C4-2B (cell line): ENCODE measurements around the gene IFI6.

ENCODE experiments used
- H3K27ac ChIP-seq: fragments of 450-650 bp; 2 replicates; pipeline ENCODE4 v1.5.1; 2017
- ZFX ChIP-seq: fragments of 450-650 bp; IDR thresholded peaks from 2 replicates; pipeline ENCODE4 v1.6.1; 2017
- TF ChIP-seq, protein P1 (sequence below): fragments of 450-650 bp; conservative IDR thresholded peaks from 2 replicates; pipeline ENCODE4 v1.5.1; 2017; ENCODE audit warnings: mild to moderate bottlenecking

IFI6 gene

DNA sequence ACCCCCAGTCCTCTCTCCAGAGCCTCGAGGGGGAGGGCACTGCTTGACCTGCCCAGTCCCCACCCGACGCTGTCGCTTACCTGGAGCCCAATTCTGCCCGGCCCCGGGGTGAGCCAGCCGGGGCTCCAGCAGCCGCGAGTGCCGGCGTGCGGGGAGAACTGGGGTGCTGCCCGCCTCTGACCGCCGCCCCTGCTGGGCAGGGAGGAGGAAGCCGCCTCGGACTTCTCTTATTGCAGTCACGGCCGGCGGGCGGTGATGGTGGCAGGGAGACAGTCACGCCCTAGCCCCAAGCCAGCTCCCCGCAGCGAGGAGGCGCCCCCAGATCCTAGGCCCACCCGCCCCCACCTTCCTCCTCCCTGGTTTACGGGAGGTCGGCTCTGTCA lies 37.0 kb downstream of the IFI6 start, which contains the start of gene FGR:
Gene FGR, minus strand, starts transcription at position 201 of the 383 bp plus-strand sequence. CDS start 11,269 bp downstream, outside the sequence.
- H3K27ac ChIP-seq, result no peak within 1 kb of the TSS
- no peak for TF ChIP-seq ZFX
- TF ChIP-seq, protein P1, sequence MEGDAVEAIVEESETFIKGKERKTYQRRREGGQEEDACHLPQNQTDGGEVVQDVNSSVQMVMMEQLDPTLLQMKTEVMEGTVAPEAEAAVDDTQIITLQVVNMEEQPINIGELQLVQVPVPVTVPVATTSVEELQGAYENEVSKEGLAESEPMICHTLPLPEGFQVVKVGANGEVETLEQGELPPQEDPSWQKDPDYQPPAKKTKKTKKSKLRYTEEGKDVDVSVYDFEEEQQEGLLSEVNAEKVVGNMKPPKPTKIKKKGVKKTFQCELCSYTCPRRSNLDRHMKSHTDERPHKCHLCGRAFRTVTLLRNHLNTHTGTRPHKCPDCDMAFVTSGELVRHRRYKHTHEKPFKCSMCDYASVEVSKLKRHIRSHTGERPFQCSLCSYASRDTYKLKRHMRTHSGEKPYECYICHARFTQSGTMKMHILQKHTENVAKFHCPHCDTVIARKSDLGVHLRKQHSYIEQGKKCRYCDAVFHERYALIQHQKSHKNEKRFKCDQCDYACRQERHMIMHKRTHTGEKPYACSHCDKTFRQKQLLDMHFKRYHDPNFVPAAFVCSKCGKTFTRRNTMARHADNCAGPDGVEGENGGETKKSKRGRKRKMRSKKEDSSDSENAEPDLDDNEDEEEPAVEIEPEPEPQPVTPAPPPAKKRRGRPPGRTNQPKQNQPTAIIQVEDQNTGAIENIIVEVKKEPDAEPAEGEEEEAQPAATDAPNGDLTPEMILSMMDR, result no peak

DNA sequence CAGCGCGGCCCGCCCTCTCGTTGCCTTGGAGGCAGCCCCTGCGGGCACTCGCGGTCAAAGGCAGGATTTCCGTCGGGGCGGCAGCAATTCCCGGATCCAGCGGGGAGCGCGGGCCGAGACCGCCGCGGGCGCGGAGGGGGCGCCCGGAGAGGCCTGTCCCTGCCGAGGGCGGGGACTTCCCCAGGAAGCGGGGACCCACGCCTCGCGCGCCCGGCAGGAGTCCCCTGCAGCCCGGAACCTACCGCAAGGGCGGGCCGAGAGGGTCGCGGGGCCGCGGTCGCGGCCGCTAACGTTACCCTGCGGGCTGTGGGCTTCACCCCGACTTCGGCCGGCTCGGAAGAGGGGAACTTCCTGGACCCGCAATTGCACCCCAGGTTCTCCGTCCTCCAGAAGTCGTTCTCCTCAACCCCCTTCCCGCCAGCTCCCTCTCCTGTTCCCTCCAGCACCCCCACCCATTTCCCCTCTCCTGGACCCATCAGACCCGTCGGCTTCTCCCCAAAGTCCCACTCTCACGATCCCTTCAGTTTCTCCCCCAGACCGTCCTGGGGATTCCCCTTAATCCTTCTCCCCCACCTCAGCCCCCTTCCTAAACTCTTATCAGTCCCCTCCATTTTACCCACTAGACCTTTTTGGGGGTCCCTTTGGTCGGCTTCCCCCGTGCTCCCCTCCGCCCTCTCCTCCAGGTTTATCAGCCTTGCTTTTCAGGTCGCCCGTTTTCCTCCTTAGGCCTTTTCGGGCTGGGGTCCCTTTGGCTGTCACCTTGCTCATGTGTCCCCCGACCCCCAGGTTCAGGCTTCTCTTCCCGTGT lies 37.6 kb downstream of the IFI6 start:
- no peak overlapping the region for H3K27ac ChIP-seq

DNA sequence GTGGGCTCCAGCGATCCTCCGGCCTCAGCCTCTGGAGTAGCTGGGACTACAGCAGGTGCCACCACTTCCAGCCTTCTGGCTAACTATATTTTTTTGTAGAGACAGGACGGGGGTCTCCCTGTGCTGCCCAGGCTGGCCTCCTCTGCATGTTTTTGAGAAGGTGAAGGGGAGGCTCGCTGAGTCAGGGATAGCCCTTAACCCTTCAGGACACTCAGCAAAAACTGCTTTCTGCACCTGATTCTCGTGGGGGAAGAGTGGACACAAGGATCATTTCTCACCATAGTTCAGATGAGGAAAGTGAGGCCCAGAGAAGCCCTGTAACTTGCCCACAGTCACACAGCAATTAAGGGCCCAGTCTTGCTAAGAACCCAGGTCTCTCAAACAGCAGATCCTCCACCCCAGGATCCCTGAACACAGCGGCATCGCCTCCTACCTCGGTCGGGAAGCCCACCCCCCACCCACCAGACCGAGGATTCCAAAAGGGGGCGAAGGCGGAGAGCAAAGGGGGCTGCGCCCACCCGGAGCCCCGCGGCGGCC lies 38.3 kb downstream of the IFI6 start:
- TF ChIP-seq, protein P1, result no peak
- TF ChIP-seq ZFX, result no peak
- no peak overlapping the region for H3K27ac ChIP-seq

More for the DNA sequence above, 37.6 kb downstream of the IFI6 start:
- no peak for TF ChIP-seq ZFX
- TF ChIP-seq, protein P1, result no peak

DNA sequence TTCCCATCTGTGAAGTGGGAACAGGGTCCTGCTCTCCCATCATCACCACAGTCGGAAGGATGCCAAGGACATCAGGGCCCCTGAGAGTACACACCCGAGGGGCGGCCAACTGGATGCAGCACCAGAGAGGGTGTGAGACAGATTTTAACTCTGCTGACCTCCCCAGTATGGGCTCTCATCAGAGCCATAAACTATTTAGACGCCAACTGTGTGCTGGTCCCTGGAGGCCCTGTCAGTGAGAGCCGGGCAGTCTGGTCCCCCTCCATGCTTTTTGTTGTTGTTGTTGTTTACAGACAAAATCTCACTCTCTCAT lies 38.7 kb downstream of the IFI6 start:
- H3K27ac ChIP-seq, result no peak overlapping the region
- TF ChIP-seq, protein P1, result no peak
- TF ChIP-seq ZFX, result no peak

DNA sequence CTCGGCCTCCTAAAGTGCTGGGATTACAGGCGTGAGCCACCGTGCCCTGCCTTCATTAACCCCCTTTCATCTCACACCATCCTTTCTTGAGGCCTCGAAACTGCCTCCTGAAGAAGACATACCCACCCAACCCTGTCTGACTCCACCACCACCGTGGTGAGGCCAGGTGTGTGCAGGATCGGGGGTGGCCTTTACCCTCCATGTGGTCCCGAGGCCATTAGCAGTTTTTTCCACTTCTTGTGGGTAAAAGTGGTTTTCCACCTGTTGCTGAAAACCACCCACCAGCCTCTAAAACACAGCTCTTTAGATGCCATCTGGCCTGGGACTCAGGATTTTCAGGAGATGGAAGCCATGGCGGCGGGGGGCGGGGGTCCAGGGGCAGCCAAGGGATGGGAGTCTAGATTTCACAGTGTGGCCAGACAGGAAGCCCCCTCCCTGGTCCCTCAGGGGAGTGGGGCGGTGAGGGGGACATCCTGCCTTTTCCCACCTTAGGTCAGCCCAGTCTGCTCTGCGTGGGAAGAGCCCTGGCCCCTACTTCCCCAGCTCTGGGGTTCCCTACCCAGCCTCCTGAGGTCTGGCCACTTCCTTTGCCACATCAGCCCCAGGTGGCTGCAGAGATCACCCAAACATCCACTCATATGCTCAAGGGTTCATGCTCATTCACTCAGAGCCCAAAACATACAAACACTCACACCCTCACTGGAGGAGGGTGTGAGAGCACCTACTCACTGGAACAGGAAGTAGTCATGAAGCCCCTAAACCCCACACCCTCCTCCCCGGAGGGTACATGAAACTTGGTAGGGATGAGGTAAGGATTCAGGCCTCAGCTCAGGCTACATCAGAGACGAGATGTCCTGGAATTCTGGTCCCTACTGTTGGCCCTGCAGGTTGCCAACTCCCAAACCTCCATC lies 39.4 kb downstream of the IFI6 start:
- H3K27ac ChIP-seq, result no peak overlapping the region
- no peak for TF ChIP-seq ZFX
- TF ChIP-seq, protein P1, result no peak

DNA sequence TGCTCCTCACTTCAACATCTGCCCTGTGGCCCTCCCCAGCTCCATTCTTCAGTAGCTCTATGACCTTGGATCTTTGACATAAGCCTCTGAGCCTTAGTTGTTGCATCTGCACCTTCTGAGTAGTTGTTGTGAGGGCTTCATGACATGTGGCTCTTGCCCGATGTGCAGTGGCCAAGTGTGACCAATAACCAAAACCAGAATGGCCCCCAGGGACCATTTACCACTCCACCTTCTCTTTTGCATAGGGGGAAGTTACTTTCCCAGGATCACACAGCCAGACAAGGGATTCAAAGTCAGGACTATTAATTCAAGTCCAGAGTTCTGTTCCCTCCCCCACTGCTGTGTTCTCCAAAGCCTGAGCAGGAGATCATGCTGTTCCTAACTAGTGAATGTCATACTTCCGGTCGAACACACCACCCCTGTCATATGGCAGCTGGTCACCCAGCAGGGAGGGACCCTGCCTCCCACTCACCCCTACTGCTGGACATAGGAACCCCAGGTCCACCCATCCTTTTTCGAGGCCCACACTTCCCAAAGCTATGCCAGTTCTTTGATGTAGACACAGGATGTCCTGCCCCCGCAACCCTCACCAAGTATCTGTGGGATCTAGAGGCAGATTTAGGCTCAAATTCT lies 41.0 kb downstream of the IFI6 start:
- no peak overlapping the region for H3K27ac ChIP-seq
- no peak for TF ChIP-seq ZFX
- TF ChIP-seq, protein P1, result no peak
